ENCODE results near the gene GPR137.

The GPR137 gene

DNA sequence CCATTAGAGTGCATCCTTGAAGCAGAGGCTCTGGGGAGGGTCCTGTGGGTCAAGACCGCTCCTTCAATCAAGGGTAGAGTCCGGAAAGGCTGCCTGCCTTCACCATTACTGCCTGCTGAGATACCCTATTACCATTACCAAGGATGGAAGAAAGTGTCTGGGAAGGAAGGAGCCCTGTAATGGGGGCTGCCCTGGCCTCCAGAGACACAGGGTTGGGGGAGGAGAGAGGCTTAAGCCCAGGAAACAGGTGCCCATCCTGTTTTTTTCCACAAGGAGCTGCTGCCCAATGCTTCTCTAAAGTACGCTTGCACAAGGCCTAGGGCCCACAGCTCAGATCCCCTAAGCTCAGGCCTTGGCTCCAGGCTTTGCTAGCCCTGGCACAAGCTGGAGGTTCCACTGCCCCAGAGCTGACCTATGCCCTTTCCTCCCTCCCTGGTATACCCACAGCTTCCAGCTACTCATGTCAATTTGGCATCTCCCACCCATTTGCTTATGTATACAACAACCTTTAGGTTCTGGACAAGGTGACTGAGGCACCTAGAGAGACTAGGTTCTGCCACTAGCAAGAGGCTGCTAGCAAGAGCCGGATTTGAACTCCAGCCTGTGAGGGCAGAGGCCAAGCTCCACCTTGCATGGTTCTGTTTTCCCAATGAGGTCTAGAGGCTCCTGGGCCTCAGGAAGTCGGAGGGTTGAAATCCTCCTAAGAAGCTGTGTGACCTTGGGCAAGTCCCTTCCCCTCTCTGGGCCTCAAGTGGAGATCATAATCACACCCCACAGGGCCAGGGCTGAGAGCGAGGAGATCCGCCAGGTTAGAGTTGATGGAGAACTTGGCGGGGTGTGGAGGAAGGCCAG is 35.9 kb upstream of the GPR137 start:
- peak; percentile 20 for DNase-seq

DNA sequence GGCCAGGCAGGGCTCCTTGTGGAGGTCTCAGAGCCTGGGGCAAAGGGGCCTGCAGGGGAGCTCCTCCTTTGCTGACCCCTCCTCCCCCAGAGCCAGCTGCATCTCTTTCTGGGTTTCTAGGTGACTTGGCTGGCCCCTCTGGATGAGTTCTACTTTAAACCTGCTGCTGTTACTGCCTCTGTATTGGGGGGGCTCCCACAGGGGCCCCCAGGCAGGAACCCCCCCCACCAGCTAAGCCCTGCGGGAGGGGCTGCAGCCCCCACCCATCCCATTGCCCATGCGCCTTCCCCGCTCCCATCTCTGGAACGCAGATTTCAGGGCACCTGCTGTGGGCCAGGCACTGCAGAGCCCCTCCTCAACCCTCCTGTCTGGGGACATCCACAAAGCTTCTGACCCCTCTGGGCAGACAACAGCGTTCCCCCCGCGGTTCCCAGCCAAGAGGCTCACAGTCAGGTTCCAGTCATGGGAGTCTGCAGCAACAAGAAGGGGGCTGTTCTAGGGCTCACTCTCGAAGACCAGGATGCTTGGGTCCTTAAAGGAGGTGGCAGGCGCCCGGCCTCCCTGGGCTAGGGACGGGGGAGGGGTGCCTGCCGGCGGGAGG is 35.1 kb upstream of the GPR137 start:
- DNase-seq, result no peak

DNA sequence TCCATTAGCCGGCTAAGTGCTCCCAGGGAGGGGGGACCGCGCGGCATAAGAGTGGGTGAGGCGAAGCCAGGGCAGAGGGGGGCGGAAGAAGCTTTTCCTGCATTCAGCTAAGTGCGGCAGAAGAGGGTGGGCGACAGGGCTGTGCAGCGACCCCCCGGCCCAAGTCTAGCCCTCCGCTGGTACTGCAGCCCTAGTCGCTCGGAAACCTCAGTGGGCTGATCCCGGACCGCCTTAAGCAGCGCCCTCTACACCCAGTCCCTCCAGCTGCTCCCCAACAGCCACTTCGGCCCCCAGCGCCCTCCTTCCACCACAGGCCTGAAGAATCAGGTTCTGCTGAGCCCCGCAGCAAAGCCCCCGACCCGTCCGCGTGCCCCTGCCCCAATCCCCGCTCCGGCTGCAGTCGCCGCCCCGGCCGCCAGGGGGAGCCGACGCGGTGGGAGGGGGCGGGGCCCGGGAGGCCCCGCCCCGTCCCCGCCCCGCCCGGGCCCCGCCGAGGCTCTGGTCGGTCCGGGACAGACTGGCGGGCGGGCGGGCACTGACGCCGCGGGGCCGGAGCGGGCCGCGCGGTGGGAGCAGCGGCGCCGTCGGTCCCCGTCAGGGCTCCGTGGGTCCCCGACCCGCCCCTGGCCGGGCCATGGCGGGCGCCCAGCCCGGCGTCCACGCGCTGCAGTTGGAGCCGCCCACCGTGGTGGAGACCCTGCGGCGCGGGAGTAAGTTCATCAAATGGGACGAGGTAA is 34.5 kb upstream of the GPR137 start, which contains the start of gene PLCB3:
TSS of gene PLCB3 (plus strand) at position 515 of the 737 bp plus-strand sequence. CDS start at position 635, 120 bp downstream.
- peak; percentile 75 for DNase-seq

DNA sequence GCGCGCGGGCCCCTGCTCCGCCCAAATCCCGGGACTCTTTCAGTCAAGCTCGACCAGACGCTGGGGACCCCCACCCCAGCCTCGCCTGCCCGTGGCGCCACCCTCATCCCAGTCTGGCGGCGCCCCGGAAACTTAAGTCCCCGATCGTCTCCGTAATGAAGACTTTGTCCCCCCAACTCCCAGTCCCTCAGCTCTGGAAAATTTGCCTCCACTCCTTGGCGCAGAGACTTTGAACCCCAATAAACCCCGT is 34.0 kb upstream of the GPR137 start:
- DNase-seq, result no peak

DNA sequence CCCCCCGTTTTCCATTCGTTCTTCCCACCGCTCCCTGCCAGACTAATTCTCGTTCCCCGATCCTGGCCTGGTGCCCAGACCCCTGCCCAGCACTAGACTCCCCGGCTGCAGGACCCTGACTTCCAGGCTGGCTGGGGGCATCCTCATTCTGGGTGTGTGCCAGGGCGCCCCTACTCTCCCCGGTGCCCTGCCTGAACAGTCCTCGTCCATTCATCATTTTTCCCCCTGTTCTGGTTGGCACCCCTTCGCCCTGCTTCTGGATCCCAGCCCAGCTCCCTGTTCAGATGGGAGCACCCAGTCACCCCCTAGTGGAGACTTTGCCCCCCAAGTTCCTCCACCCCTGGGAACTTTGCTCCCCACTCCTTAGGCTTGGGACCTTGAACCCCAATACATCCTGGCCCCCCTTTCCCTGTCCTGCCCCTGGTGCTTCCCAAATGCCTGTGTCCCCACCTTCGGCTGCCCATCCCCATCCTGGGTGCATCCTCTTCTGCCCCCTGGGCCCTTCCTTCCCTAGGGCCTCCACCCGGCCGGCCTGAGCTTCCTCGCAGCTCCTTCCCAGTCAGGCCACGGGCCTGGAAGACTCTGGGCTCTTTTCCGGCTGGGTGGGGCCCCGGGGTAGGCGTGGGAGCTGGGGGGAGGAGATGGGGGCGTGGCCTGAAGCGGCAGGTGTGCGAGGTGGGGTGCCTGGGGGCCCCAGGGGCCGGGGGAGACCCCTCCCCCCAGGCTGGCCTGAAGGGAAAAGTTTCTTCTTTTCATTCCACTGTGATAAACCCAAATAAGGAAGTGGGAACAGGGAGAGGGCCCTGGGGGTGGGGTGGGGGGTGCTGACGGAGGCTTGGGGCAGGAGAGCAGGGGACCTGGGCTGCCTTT is 33.4 kb upstream of the GPR137 start:
- DNase-seq, result peak; percentile 21

DNA sequence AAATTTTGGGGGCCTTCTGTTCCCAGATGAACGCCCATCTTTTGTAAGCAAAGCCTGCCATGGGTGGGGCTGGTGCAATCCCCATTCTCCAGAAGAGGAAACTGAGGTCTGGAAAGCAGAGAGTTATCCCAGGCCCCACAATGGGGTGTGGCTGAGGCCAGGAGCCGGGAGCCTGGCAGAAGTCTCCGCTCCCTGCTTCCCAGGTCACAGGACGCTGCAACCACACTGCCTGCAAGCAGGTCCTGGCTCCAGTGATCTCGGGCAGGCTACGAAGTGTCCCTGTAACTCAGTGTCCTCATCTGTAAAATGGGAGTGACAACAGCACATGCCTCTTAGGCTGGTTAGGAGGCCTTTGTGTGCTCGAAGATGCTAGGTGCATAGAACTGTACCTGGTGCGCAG is 32.6 kb upstream of the GPR137 start:
- DNase-seq, result no peak

- no peak for DNase-seq
Observed at GRCh38 chr11:64253481-64253880, 32.2 kb upstream of the GPR137 start.

DNA sequence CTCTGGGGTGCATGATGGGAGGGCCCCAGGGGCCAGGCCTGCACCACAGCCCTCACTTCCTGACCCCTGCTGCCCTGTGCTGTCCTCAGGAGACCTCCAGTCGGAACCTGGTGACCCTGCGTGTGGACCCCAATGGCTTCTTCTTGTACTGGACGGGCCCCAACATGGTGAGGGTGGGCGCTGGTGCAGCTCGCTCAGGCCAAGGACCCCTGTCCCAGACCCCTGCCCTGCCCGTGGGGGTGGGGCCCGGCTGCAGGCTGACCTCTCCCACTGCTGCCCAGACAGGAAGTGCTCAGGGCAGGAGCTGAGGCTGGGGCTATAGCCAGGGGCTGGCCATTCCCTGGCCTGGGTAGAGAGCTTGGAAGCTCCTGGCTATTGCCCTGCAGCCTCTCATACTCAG is 31.3 kb upstream of the GPR137 start:
- no peak for DNase-seq

DNA sequence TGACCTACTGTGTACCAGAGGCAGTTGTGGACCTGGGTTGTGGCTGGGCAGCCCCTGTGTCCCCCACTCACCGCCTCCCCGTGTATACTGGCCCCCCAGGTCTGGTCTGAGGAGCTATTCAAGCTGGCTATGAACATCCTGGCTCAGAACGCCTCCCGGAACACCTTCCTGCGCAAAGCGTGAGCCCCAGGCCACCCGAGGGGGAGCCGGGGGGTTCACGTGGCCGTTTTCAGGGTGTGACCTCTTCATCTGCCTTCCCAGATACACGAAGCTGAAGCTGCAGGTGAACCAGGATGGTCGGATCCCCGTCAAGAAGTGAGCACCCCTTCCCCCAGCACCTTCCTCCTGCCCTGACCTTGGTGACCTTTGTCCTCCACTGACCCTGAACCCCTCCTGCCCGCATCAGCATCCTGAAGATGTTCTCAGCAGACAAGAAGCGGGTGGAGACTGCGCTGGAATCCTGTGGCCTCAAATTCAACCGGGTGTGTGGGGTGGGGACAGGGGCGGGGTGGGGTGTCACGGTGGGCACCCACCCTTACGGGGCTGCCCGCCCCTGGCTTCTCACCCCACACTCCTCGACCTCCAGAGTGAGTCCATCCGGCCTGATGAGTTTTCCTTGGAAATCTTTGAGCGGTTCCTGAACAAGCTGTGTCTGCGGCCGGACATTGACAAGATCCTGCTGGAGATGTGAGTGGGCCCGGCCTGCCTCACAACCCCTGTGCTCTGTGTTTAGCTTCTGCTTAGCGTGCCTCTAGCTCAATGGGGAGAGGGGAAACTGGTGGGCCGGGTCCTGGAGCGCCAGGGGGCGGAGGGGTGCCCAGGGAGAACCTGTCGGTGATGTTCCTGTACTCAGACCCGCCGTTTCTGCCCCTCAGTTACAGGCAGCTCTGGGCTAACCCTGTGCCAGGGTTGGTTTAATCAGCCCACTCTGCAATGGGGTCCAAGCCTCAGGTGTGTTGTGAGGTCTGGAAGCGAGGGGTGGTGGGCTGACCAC is 30.2 kb upstream of the GPR137 start:
- no peak for DNase-seq

DNA sequence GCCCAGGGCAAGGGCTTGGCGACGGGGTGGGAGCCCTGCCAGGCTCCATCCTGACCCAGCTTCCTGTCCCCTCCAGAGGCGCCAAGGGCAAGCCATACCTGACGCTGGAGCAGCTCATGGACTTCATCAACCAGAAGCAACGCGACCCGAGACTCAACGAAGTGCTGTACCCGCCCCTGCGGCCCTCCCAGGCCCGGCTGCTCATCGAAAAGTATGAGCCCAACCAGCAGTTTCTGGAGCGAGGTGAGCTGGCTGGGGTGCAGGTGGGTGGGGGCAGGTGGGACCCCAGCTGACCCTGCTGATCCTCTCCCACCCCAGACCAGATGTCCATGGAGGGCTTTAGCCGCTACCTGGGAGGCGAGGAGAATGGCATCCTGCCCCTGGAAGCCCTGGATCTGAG is 29.3 kb upstream of the GPR137 start:
- no peak for DNase-seq

GRCh38 chr11:64258356-64258755 is 27.3 kb upstream of the GPR137 start:
- DNase-seq, result no peak

DNA sequence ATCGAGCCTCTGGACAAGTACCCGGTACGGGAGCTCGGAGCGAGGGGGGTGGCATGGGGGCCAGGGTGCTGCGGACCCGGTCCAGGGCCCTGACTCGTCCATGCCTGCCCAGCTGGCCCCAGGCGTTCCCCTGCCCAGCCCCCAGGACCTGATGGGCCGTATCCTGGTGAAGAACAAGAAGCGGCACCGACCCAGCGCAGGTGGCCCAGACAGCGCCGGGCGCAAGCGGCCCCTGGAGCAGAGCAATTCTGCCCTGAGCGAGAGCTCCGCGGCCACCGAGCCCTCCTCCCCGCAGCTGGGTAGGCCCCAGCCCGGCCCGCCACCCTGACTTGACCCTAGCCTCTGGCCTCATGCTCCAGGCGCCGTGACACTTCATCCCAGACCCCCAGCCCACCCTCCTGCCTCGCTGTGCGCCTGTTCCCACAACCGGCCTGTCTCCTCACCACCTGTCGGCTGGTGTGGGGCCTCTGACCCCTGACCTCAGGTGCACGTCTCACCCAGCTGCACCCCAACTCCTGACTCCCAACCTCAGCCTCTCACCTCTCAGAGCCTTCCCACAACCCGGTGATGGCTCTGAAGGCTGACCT is 26.6 kb upstream of the GPR137 start:
- no peak for DNase-seq

DNA sequence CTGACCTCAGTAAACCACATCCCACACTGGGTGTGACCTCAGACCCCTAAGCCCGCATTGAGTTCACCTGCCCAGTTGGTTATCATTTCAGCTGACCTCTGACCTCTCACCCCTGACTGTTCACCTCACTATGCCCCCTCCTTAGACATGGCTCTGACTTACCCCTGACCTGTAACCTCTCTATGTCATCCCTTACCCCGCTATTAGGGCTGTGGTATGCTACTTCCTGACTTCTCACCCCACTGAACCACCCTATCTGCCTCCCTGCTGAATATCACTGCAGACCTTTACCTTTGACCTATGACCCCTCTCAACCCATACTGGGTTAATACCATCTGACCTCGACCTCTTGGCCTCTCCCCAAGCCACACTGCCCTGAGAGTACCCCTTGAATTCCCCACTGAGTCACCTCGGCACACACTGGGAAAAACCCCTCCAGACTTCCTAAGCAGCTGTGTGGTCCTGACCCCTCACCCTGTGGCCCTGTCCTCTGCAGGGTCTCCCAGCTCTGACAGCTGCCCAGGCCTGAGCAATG is 26.0 kb upstream of the GPR137 start:
- no peak for DNase-seq

DNA sequence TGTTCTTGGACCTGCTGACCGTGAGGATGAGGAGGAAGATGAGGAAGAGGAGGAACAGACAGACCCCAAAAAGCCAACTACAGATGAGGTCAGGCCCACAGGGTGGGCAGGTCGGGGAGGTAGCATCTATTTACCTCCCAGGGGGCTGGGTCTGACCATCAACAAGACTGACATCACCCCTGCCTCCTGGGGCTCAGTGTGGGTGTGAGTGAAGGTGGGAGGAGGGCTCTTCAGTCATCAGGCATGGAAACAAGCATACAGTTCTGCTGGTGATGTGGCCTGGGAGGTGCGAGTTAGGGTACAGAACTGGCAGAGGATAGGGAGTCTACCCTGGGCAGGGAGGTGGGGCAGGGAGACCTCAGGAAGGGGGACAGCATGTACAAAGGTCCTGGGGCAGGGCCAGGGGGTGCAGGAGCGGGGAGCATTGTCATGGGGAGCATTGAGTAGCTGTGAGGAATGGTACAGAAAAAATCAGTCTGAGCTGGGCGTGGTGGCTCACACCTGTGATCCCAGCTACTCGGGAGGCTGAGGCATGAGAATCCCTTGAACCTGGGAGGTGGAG is 25.4 kb upstream of the GPR137 start:
- no peak for DNase-seq

GRCh38 chr11:64261556-64262080 is 24.0 kb upstream of the GPR137 start:
- no peak for DNase-seq

GRCh38 chr11:64262271-64263002 is 23.2 kb upstream of the GPR137 start:
- no peak for DNase-seq

DNA sequence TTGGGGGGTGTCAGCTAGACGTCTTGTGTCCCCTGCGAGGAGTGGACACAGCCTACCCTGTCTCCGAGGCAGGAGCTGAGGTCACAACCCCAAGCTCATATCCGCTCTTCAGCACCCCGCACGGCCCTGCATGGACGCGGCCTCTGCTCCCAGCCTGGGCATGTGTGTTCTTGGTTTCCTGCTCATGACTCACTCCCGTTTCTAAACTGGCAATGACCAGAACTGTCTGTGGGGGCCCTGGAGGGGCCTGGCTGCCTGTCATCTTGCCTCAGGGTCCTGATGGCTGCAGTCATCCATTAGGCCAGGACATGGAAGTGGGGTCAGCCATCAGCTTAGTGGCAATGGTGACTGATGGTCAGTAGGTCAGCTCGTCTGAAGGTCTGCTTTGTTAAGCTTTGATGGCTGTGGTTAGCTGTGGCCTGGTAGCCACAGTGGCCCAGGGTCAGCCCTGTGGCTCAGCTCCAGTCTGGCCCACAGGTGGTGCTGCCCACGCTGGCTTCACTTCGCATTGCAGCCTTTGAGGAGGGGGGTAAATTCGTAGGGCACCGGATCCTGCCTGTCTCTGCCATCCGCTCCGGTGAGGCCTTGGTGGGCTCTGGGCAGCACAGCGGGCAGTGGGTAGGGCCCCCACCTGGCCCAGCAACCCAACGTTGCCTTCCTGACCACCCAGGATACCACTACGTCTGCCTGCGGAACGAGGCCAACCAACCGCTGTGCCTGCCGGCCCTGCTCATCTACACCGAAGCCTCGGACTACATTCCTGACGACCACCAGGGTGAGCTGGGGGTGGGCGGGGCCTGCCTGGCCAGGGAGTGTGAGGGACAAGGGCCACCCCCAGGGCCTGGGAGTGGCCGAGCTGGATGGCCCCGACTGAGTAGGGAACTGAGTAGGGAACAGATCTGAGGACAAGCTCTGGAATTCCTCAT is 22.4 kb upstream of the GPR137 start:
- no peak for DNase-seq

GRCh38 chr11:64263947-64264317 is 21.7 kb upstream of the GPR137 start:
- DNase-seq, result no peak

DNA sequence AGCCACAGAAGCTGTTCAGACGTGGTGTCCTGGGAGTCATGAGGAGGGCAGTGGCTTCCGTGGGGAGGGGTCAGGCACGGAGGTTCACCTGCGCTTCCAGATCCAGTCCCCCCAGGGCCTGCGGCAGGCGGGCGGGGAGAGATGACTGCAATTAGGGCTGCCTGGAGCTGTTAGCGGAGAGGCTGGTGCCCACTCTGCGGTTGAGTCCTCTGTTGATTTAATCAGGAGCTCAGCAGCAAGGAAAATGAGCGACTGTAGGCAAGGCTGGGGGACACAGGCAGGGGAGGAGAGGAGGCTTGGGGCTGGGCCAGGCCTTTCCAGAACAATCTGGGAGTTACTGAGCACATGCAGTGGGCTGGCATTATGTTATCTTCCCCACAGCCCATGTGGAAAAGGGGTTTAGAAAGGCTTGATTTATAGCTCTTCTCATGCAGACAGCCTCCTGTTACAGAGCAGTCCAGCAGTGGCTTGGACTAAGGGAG is 21.2 kb upstream of the GPR137 start:
- no peak for DNase-seq

All from activated CD4-positive, alpha-beta T cell treated with anti-CD3 and anti-CD28 coated beads, Interleukin-2, Interleukin-6, amounts not matched to agents 100 ng/mL and 50 ng/mL, durations not matched to agents 16 hours and 8 hours (primary cell).